ENCODE measurements around the gene HOOK2. TPM values are rescaled to one million over a fixed set of nuclear protein-coding genes. Genes with fewer than 3 reads are reported as not detected.

HOOK2 gene
- total and polyA plus RNA-seq, 9 of the 15 experiments (the other 6 are each of a cell fraction or from before 2014, with no cell fraction given): 1.3 to 17.2 (median 9.9) TPM

DNA sequence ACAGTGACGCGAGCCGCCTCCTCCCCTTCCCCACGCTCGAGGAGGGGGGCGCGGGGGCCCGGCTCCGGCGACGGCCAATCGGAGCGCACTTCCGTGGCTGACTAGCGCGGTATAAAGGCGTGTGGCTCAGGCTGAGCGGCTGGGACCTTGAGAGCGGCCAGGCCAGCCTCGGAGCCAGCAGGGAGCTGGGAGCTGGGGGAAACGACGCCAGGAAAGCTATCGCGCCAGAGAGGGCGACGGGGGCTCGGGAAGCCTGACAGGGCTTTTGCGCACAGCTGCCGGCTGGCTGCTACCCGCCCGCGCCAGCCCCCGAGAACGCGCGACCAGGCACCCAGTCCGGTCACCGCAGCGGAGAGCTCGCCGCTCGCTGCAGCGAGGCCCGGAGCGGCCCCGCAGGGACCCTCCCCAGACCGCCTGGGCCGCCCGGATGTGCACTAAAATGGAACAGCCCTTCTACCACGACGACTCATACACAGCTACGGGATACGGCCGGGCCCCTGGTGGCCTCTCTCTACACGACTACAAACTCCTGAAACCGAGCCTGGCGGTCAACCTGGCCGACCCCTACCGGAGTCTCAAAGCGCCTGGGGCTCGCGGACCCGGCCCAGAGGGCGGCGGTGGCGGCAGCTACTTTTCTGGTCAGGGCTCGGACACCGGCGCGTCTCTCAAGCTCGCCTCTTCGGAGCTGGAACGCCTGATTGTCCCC, 16.1 kb upstream of the HOOK2 start, which contains the start of gene JUNB (continued):
- TF ChIP-seq, protein P1, sequence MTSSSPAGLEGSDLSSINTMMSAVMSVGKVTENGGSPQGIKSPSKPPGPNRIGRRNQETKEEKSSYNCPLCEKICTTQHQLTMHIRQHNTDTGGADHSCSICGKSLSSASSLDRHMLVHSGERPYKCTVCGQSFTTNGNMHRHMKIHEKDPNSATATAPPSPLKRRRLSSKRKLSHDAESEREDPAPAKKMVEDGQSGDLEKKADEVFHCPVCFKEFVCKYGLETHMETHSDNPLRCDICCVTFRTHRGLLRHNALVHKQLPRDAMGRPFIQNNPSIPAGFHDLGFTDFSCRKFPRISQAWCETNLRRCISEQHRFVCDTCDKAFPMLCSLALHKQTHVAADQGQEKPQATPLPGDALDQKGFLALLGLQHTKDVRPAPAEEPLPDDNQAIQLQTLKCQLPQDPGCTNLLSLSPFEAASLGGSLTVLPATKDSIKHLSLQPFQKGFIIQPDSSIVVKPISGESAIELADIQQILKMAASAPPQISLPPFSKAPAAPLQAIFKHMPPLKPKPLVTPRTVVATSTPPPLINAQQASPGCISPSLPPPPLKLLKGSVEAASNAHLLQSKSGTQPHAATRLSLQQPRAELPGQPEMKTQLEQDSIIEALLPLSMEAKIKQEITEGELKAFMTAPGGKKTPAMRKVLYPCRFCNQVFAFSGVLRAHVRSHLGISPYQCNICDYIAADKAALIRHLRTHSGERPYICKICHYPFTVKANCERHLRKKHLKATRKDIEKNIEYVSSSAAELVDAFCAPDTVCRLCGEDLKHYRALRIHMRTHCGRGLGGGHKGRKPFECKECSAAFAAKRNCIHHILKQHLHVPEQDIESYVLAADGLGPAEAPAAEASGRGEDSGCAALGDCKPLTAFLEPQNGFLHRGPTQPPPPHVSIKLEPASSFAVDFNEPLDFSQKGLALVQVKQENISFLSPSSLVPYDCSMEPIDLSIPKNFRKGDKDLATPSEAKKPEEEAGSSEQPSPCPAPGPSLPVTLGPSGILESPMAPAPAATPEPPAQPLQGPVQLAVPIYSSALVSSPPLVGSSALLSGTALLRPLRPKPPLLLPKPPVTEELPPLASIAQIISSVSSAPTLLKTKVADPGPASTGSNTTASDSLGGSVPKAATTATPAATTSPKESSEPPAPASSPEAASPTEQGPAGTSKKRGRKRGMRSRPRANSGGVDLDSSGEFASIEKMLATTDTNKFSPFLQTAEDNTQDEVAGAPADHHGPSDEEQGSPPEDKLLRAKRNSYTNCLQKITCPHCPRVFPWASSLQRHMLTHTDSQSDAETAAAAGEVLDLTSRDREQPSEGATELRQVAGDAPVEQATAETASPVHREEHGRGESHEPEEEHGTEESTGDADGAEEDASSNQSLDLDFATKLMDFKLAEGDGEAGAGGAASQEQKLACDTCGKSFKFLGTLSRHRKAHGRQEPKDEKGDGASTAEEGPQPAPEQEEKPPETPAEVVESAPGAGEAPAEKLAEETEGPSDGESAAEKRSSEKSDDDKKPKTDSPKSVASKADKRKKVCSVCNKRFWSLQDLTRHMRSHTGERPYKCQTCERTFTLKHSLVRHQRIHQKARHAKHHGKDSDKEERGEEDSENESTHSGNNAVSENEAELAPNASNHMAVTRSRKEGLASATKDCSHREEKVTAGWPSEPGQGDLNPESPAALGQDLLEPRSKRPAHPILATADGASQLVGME (CRISPR knock-in tag; IDR thresholded peaks at IDR 0.05): no peak; the same call in 1 of the 2 replicates
- no peak for TF ChIP-seq ZNF644 (tag; IDR thresholded peaks at IDR 0.05; ENCODE audit: low read depth)
- no peak for TF ChIP-seq ZNF239 (CRISPR knock-in tag; IDR thresholded peaks at IDR 0.05)
- TF ChIP-seq, protein P2, sequence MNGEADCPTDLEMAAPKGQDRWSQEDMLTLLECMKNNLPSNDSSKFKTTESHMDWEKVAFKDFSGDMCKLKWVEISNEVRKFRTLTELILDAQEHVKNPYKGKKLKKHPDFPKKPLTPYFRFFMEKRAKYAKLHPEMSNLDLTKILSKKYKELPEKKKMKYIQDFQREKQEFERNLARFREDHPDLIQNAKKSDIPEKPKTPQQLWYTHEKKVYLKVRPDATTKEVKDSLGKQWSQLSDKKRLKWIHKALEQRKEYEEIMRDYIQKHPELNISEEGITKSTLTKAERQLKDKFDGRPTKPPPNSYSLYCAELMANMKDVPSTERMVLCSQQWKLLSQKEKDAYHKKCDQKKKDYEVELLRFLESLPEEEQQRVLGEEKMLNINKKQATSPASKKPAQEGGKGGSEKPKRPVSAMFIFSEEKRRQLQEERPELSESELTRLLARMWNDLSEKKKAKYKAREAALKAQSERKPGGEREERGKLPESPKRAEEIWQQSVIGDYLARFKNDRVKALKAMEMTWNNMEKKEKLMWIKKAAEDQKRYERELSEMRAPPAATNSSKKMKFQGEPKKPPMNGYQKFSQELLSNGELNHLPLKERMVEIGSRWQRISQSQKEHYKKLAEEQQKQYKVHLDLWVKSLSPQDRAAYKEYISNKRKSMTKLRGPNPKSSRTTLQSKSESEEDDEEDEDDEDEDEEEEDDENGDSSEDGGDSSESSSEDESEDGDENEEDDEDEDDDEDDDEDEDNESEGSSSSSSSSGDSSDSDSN (IDR thresholded peaks at IDR 0.05; ENCODE audit: borderline replicate concordance in 1 of 2, low read depth in 2 of 2, low read length in 2 of 2): peak; percentile 96
- no peak for TF ChIP-seq HSF4 (CRISPR knock-in tag; IDR thresholded peaks at IDR 0.05; ENCODE audit: borderline replicate concordance)
- TF ChIP-seq CREM (IDR thresholded peaks at IDR 0.05; ENCODE audit: low read depth): peak; percentile 92
- TF ChIP-seq, protein P3, sequence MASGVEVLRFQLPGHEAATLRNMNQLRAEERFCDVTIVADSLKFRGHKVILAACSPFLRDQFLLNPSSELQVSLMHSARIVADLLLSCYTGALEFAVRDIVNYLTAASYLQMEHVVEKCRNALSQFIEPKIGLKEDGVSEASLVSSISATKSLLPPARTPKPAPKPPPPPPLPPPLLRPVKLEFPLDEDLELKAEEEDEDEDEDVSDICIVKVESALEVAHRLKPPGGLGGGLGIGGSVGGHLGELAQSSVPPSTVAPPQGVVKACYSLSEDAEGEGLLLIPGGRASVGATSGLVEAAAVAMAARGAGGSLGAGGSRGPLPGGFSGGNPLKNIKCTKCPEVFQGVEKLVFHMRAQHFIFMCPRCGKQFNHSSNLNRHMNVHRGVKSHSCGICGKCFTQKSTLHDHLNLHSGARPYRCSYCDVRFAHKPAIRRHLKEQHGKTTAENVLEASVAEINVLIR (CRISPR knock-in tag; IDR thresholded peaks at IDR 0.05): peak; percentile 82
- TF ChIP-seq PPARD (CRISPR knock-in tag; IDR thresholded peaks at IDR 0.05): no peak
